HG03280 (cell line): Measurements from ENCODE around the gene PSG6.
"Not testable (repeated sequence)": the region's sequence is repeated elsewhere in the genome, so short reads cannot be mapped to it uniquely, and the experiment has no call there.

ENCODE experiments used
- ATAC-seq: cut with Tn5 transposase; IDR thresholded peaks from one replicate; pipeline ENCODE4 v1.9.1; 2021; ENCODE audit warnings: mild to moderate bottlenecking, moderate library complexity; ENCODE audit not compliant: unreplicated experiment

PSG6 gene

DNA sequence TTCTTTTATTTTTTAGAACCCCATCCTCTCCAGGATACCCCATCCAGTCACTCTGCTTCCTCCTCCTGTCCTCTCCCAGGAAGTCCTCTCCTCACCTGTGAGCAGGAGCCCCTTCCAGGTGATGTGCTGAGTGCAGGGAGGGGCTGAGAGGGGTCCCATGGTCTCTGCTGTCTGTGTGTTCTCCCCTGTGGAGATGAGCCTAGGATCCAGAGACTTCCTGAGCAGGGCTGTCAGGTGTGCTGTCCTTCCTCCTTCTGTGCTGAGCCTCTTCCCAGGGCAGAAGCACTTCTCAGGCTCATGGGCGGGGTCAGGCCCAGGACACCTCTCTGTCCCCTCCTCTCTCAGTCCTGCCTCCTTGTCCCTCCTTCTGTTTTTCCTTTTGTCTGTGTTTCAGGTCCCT, at the start of gene PSG6:
TSS of gene PSG6 (minus strand) at position 261 of the 400 bp plus-strand sequence. CDS start at position 159, 102 bp downstream.
- not testable (repeated sequence) for ATAC-seq

- no peak for ATAC-seq
Measured at GRCh38 chr19:42965176-42965575, 47.5 kb upstream of the PSG6 start.

DNA sequence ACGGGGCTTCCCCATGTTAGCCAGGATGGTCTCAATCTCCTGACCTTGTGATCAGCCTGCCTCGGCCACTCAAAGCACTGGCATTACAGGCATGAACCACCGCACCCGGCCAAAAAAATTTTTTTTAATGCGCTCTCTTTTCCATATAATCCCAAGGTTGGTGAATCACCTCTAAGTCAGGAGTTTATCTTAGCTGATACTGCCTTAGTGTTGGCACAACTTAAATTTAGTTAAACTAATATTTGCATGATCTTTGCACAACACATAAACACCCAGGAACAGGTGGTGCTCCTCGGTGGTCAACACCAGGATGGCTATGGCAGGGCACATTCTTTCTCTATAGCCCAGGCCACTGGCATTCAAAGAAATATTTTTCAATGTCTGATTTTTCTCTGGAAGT, 43.4 kb upstream of the PSG6 start:
- no peak for ATAC-seq

DNA sequence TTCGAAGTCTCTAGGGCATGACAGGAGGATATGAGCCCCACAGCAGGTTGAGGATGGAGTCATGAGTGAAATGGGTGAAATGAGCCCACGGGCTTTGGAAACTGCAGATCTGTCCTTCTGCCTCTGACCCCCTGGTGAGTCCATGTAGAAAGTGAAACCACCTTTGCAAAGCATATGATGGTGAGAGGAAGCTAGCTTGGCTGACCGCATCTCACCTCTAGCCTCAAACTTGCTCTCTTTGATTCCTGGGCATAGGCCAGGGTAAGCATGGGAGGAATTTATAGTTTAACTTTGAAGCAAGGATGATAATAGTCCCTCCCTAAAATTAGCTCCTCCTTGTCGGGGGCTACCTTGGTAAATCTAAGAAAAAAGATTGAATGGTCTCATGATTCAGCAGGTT, 34.4 kb upstream of the PSG6 start:
- not testable (repeated sequence) for ATAC-seq

- not testable (repeated sequence) for ATAC-seq
Measured at GRCh38 chr19:42951476-42951875, 33.8 kb upstream of the PSG6 start.

GRCh38 chr19:42942187-42942789, 24.6 kb upstream of the PSG6 start:
- ATAC-seq = no peak

- ATAC-seq = not testable (repeated sequence)
Measured at GRCh38 chr19:42937107-42937506, 19.4 kb upstream of the PSG6 start, which contains the start of gene PSG7. Gene PSG7, minus strand, starts transcription at chr19:42937207. Its CDS starts 131 bp downstream, at chr19:42937076.

DNA sequence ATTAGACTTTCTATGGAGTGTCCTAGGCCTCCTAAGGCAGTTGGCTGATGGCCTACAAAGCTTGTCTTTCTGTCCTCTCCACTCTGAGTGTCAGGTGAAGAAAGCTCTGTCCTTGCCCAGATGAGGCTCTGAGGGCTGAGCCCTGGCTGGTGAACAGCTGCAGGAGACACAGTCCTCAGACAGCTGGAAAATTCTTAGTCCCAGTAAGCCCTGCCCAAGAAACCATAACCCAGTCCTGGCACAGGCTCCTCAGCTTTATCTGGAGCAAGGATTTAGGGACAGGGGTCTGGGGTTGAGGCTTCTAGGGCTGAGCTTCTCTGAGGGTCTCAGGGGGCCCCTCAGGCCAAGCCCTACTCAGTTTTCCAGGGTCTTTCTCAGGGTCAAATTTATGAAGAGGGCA, 17.0 kb upstream of the PSG6 start:
- not testable (repeated sequence) for ATAC-seq

GRCh38 chr19:42934183-42934582, 16.5 kb upstream of the PSG6 start:
- ATAC-seq = not testable (repeated sequence)

- ATAC-seq = not testable (repeated sequence)
Measured at GRCh38 chr19:42933412-42933811, 15.7 kb upstream of the PSG6 start.

GRCh38 chr19:42932485-42933101, 14.9 kb upstream of the PSG6 start:
- not testable (repeated sequence) for ATAC-seq

DNA sequence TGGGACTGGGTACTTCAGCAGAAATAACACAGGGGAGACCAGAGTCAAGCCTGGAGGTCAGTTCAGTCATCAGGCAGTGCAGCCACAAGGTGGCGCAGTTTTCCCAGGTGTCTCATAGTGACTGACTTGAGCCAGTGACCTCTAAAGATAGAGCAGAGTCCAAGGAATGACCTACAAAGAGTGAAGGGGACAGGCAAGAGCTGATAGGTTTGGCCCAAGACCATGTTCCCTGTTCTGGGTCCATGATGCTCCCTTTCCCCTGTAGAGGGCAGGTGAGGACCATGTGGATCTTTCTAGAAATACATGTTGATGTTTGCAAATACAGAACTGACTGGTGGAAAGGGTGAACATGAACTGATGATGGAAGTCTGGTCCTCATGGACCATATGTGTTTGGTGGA, 12.5 kb upstream of the PSG6 start:
- ATAC-seq = not testable (repeated sequence)

GRCh38 chr19:42928896-42929295, 11.2 kb upstream of the PSG6 start:
- ATAC-seq = no peak

GRCh38 chr19:42926781-42927180, 9.1 kb upstream of the PSG6 start:
- ATAC-seq = no peak

DNA sequence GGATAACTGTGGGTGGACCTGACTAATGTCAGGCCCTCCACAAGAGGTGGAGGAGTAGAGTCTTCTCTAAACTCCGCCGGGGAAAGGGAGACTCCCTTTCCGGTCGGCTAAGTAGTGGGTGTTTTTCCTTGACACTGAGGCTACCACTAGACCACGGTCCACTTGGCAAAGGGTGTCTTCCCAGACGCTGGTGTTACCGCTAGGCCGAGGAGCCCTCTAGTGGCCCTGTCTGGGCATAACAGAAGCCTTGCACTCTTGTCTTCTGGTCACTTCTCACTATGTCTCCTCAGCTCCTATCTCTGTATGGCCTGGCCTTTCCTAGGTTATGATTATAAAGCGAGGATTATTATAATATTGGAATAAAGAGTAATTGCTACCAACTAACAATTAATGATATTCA, 5.4 kb upstream of the PSG6 start:
- ATAC-seq = not testable (repeated sequence)

- not testable (repeated sequence) for ATAC-seq
Measured at GRCh38 chr19:42920971-42921370, 3.3 kb upstream of the PSG6 start.

GRCh38 chr19:42919757-42920079, 2.0 kb upstream of the PSG6 start:
- no peak for ATAC-seq

DNA sequence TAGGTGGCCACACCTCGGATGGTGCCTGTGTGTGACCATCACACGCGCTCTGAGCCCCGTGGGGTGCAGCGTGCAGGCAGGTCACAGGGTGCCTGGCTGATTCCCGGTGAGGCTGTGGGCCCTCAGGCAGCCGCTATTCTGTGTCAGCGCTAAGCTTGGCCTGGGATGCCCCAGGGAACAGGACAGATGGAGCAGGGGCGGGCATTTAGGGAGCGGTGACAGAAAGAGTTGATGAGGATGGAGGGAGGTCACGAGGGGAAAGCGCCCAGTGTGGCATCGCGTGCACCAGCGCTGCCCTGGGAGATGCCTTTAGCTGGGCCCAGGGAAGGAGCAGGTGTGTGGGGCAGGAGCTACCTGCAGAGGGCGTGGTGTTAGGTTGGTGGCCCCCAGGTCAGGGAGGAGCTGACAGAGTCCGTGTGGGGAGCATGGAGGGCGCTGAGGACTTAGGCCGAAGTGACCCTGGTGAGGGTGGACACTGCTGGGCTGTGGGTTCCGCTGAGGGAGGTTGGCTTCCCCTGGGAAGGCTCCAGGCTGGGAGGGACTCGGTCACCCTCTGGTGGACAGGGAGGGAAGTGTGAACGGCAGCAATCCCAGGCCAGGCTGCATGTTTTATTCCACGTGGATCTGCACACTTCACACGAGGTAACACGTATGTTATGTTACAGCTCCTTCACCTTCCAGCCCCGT, 1.5 kb upstream of the PSG6 start:
- not testable (repeated sequence) for ATAC-seq

DNA sequence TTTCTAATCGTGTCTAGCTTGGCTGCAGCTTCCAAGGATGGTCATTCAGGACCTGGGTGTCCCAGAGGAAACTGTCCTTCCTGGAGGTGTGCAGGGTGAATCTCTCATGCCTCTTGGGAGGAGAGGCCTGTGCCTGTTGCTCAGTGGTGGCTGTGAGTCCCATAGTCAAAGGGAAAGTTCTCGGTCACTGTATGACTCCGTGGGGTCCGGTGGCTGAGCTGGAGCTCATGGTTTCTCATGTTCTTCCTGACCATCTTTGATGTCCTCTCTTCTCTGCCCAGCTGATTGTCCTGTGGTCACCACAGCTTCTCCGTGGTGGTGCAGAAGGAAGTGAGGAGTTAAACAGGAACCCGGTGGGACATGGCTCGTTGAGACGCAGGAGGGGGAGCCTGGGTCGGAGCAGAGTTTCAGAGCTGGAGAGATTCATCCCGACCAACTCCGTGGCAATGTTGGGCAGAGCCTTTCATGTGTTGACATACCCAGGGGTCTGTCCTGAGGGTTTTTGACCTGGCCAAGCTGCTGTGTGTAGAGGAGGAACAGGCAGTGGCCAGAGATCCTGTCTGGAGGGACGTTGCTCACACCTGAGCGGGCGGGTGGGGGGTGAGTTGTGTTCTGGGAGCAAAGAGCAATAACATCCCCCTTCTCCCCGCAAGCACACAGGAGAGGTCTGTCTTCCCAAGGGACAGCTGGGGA, 829 bp upstream of the PSG6 start:
- not testable (repeated sequence) for ATAC-seq

DNA sequence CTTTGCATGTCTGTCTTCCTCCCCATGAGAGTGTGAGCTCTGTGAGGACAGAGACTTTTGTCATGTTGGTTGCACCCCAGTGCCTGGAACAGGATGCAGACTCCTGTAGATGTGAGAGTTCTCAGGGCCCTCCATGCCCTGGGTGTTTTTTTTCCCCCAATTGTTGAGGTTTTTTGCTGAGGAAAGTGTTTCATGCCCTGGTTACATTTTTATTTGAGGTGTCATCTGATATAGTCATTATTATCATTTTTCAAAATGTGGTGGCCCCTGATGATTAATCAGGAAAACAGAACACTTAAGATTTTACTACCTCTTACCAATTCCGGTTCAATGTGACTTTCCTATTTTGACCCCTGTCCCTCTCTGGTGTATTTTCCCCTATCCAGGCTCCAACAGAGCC, 763 bp downstream of the PSG6 start:
- not testable (repeated sequence) for ATAC-seq

DNA sequence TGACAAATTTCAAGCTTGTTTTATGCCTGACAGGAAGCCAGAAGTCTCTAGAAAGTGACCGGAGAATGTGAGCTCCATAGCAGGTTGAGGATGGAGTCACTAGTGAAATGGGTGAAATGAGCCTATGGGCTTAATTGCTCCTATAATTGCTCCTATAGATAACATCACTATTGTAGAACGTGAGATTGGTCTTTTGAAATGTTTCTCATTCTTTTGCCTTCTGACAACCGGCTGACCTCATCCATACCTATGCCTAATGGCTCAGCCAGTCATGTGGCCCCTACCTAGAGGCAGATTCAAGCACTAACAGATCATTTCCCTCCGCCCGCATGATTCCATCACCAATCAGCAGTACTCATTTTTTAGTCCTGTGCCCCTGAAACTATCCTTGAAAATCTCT, 4.2 kb downstream of the PSG6 start:
- ATAC-seq = not testable (repeated sequence)
